Stimulated activated CD4-positive, alpha-beta T cell treated with anti-CD3 and anti-CD28 coated beads, Interleukin-12 subunit alpha, Interleukin-12 subunit beta, amount 100 ng/mL, for 48 hours (primary cell): ENCODE data around the gene CDH13.

Source experiments
- DNase-seq, 3 donors: peaks; one replicate each; pipeline ENCODE4 v3.0.0-alpha.2; 2020; ENCODE audit warnings: low read depth in 2 of 3, low spot score in 1 of 3

Gene CDH13

DNA sequence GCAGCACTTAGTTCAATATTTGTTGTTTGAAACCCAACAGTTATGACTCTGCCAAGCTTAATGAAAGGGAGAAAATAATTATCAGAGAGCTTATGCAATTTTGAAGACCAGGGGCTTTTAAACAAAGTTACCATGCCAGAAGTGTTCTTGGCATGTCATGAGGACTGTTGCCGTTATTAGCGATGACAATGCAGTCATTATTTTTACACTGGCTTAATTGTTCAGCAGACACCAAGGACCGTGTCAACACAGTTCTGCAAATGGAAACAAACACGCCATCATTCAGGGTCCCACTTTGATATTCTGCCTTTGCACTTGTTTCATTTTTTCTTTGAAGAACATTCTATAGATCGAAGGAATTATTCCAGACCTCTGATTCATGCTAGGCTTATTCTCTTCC, 518.5 kb downstream of the CDH13 start:
- no peak for DNase-seq

DNA sequence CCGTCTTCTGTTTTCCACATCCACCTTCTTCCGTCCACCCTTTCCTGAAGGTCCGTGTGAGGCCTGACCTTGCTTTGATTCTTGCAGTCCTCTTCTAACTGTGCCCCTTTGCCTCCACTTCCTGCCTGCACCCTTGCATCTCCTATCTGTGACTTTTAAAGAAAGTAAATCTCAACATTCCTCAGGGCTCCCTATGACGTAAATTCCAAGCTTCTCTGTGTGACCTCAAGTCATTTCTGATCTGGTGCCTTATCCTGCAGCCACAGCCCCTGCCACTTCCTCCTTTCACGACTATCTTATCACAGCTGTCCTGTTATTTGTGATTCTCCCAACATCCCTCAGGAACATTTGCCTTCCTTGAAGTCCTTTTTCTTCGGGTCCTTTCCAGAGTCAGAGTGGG, 520.5 kb downstream of the CDH13 start:
- DNase-seq = no peak

DNA sequence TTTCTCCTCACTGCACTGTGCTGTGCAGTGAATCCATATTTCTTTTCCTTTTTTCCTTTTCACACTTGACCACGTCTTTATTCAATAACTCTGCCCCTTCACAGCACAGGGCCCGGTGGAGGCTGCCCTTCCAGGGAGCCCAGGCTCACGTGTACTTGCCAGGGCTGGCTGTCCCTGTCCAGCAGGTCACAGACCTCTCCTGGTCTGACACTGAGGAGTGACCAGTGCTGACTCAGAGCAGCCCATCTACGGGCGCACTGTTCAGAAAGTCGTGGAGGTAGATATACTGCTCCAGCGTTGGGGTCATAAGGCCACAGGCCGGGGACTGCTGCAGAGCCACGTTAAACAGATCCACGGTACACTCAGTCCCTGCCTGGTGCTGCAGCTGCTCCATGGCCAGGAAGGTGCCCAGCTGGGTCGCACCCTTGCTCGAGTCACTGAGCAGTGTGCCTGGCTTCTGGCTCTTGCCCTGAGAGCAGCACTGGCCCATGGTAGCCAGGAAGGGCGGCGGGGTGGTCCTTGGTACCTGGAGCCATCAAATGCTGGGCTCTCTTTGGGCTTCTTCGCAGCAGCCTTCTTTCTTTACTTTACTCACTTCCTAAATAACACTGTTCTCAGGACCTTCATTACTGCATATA, 531.7 kb downstream of the CDH13 start:
- DNase-seq = no peak

DNA sequence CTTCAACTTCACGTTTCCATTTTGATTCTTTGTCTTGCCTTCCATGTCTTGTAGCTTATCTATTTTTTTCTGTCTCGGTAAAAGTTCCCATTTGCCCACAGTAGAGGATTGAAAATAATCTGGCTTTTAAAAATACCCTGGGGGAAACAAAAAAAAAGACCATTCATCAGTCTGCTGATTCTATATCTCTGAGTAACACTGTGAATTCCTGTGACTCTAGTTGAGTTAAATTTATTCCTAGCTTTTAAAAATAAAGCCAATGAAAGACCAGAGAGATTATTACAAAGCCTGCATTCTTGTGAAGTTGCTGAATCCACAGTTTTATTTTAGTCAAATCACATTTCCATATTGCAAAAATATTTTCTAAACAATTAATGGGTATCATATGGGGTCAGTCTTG, 532.3 kb downstream of the CDH13 start:
- DNase-seq = no peak

DNA sequence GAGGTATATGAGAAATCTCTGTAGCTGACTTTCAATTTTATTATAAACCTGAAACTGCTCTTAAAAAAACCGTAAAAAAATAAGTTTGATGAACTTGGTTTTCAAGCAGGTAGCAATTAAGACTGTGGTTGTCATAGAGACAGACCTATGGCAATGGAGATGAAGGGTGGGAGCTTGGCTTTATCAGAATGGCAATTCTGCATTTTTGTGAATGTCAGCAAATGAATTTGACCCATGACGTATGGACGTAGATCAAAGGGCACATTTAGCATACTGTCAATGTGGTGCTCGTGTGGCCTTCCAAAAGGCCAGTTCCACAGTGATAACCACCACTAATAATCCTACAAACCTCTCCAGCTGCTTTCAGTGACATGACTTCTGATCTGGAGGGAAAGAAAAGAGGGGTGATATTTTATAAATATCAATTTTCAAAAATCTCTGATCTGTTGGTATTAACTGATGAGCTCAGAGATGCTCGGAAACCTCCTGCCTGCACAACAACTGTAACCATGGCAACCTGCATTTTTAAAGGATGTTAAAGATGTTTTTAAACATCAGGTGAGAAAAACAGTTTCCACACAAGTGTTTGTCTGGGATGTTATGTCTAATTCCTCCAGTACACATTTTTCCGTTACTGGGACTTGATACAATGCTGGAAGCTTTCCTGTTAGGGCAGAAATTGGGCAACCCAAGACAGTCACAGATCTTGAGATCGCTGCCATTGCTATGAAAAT, 533.7 kb downstream of the CDH13 start:
- DNase-seq = no peak

DNA sequence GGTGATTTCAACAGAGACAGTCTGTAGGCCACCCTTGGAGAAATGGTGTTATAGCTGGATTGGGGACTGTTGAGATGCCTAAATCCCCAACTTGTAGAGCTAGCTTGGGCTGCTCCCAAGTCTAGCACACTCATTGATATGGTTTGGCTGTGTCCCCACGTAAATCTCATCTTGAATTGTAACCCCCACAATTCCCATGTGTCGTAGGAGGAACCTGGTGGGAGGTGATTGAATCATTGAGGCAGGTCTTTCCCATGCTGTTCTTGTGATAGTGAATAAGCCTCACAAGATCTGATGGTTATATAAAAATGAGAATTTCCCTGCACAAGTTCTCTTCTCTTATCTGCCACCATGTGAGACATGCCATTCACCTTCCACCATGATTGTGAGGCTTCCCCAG, 536.0 kb downstream of the CDH13 start:
- DNase-seq = no peak

DNA sequence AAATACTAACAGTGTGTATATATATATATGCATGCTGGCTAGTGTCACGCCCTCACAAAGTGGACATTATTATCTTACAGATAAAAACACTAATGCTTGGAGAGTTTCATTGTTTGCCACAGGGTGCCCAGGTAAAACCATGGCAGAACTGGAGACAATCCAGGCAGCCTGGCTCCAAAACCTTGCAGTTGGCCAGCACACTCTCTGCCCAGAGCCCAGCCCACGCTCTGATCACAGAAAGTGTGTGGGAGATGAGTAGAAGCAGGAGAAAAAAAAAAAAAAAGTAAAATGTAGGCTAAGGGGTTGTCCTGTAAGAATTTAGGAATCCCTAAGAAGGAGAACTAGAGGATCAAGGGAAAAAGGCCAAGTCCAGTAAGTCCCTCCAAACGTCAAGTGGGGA, 538.0 kb downstream of the CDH13 start:
- DNase-seq = no peak

DNA sequence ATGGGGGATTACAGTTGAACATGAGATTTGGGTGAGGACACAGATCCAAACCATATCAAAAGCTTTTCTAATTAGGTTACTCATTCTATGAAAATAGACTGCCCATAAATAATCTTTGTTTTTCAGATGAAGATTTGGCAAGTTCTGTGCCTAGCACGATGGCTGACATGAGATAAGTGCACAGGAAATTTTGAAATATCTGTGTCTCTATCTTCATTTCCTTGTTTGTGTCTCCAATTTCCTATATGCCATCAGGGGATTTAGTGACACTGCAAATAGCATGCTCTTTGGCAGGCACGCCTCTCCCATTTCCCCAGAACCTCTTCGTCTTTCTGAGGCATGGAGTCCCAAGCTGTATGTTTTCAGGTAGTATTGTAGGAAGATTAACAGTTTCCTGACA, 544.6 kb downstream of the CDH13 start:
- no peak for DNase-seq

DNA sequence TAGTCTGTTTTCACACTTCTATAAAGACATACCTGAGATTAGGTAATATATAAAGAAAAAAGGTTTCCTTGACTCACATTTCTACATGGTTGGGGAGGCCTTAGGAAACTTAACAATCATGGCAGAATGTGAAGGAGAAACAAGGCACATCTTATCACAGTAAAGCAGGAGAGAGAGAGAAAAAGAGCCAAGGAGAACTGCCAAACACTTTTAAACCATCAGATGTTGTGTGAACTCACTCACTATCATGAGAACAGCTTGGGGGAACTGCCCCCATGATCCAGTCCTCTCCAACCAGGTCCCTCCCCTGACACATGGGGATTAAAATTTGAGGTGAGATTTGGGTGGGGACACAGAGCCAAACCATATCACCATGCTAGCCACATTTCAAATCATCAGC, 547.9 kb downstream of the CDH13 start:
- DNase-seq = no peak

DNA sequence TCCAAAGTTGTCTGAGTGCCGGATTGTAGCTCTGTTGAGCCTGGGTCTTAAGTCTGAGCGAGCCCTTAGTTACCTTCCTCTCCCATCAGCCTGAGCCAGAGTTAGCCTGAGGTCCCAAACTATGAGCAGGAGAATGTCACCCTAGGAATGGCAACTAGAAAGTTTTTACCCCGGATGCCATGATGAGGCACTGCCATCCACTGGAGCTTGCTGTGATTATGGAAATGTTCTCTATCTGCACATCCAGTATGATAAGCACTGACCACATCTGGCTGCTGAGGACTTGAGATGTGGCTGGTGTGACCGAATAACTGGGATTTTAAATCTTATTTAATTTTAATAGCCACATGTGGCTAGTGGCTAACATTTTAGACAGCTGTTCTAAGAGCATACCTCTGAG, 550.0 kb downstream of the CDH13 start:
- no peak for DNase-seq

DNA sequence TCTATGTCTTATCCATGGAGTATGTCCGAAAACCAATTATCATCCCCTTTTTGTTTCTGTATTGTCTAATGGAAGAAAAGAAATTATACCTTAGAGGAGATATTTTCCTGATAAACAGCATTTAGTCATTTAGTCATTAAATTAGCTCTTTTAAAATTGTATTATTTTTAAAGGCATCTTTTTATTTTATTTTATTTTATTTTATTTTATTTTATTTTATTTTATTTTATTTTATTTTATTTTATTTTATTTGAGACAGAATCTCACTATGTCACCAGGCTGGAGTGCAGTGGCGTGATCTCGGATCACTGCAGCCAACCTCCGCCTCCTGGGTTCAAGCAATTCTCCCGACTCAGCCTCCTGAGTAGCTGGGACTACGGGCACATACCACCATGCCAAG, 559.1 kb downstream of the CDH13 start:
- DNase-seq = no peak

DNA sequence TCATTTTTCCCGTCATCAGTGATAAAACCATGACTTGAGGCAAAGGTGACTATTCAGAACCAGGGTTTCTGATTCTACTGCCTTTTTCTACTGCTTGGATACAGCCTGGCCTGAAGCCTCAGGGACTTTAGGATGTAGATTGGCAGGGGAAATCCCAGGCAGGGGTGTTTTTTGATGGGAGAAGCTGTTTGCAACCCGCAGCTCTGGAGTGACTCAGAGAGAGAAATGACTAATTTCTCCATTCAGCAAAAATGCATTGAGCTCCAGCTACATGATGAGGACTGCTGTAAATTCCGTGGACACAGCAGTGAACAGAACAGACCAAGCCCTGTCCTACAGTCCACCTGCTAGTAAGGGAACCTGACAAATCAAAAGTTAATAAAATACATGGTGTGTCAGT, 560.6 kb downstream of the CDH13 start:
- peak in 2 of 3 donors; percentile 3 to 6 for DNase-seq

DNA sequence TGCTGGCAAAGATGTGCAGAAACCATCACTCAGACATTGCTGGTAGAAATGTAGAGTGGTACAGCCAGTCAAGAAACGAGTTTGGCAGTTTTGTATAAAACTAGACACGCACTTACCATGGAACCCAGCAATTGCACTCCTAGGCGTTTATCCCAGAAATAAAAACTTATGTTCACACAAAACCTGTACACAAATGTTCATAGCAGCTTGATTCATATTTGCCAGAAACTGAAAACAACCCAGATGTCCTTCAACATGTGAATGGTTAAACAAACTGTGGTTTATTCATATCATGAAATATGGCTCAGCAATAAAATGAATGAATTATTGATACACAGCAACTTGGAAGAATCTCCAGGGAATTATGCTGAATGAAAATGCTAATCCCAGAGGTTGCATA, 570.0 kb downstream of the CDH13 start:
- DNase-seq = no peak

DNA sequence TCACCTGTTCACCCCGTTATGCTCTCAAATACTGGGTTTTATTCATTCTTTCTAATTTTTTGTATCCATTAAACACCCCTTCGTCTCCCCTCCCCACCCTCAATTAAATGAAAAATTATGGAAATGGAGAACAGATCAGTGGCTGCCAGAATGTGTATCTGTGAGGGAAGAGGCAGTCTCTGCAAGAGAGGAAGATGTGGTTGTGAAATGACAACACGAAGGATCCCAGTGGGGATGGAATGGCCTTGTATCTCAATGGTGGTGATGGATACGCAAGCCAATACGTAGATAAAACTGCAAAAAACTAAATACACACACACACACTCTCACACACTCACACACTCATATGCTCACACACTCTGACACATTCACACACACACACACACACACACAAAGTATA, 570.7 kb downstream of the CDH13 start:
- DNase-seq = no peak

DNA sequence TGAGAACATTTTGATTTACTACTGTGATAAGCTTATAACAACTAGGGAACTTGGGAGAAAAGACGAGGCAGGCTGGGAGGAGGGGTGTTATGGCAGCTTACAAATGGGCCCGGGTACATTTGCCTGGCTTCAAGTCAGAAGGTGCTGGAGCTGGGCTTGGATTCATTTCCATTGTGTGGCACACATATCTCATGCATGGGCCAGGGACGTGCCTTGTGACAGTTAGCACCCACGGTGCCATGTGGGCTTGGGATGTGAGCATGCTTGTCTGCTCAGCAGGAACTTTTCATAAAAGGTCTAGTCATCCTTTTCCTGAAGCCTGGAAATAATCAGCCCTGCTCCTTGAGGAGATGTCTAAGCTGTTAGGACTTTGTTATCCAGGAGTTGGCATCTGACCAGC, 572.2 kb downstream of the CDH13 start:
- DNase-seq = no peak

DNA sequence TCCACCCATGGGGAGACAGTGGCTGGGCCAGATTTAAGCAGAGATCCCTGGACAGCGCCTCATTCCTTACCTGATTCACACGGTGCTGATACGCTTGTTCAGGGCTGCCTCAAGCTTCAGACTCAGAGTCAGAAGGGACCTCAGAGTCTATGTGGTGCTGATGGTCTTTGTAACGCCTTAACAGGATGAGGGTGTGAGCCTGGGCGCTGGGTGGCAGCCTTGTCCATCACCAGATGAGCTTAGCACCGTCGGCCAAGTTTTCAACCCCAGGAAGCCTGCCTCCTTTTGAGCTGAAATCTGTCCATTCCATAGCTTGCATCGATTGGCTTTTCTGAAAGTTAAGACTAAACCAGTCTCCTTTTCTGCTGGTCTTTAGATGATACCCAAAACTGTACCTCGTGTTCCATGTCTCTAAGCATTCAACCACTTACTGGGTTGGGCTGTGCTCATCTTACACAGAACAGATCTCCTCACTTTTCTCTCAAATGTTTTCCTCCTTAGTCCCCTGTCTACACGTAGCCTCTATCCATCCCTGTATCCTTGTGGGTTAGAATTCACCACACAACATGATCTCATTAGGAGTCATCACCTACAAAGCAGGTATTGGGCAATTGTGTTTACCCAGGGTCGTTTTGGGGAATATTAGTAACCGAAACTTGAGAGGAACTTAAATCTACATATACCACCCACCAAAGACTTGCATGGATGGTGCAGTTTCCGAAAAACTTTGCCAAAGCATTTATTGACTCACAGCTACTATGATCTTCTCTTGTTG, 573.4 kb downstream of the CDH13 start:
- no peak for DNase-seq

DNA sequence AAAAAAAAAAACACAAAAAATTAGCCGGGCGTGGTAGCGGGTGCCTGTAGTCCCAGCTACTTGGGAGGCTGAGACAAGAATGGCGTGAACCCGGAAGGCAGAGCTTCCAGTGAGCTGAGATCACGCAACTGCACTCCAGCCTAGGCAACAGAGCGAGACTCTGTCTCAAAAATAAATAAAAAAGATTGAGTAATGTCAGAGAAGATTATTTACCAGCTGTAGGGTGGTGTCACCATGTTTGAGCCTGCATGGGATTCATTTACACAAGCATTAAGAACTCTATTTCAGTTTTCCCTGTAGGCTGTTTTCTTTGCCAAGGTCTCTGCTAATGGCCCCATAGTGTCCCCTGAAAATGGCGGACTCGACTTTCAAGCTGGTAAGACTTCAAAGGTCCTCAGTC, 575.0 kb downstream of the CDH13 start:
- no peak for DNase-seq

DNA sequence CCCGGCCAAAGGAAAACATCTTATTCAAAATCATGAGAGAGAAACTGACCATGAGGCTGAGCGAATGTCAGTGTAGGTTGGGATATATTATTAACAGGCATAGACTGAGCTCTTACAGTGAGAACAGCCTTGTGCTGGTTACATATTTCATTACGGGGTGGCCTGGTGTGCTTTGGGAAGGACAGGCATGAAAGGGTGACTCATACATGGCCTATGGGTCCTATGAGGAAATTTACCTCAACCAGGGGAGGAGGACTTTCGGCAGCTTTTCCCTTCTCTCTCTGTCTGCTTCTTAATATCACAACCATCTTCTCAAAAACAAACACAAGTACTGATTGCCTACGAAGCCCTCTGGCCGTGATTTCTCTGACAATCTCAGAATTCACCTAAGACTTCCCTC, 579.1 kb downstream of the CDH13 start:
- no peak for DNase-seq

DNA sequence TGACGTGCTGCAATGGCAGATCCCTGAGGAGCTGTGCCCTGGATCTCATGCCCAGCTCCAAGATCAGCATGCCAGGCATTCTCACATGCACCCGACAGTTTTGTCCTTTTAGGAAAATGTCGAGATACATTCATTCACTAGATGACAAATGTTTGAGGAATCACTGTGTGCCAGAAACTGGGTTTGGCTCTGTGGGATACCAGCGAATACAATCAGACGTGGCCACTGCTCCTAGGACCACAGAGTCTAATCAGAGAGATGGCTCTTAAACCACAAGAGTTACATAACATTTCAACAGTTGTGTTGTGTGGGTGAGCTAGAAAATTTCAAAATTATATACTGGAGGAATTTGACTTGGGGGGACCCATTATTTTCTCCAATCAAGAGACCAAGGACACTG, 579.7 kb downstream of the CDH13 start:
- DNase-seq = no peak

DNA sequence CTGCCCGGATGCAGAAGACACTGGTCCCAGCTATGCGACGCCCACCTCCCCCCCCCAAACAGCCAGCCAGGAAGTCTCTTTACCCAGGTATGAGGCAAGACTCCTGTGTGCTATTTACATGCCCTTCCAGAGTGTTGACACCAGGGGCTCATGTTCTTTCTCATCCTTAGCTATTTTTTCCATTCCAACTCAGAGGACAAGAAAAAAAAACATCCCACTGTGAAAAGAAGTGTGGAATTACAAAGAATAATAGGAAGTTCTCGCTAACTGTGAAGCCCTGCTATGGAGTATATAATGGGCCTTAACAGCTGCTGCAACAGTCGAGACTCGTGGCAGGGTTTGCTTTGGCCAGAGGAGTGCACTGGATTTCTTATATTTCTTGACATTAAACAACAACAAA, 584.9 kb downstream of the CDH13 start:
- DNase-seq = no peak

DNA sequence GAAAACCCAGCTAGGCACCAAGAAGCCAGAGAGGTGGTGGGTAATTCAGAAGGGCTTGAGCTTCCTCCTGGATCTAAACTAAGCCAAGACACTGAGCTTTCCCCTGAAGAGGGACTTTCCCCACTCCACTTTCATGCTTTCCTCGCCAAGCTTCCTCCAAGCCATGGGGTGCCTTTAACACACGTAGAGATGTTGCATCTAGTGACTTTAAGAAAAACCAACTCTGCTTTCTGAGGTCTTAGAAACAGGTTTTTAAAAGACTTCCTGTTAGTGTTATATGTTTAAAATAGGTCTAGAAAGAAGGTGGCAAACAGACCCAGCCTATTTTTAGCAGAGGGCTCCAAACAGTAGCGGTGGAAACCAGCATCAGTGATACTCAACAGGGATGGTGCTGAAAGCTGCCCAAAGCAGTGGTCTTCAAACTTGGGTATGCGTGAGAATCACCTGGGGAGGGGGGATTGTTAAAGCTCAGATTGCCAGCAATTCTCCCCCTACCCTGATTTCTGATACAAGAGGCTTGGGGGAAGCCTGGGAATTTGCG, 585.6 kb downstream of the CDH13 start:
- DNase-seq = no peak

DNA sequence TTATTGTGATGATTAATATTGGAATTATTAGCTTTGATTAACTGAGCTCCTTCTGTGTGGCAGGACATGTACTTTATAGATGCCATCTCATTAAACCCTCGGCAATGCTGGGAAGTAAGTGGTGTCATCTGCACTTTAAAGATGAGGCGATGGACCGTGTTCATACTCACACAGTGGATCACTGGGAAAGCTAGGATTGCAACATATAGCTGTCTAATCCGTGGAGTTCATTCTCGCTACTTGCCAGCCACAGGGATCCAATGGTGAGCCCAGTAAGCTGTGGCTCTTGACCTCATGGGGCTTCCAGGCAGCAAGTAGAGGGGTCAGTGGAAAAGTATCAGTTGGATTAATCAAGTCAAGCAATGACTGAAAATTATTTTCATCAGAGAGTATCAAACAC, 587.9 kb downstream of the CDH13 start:
- DNase-seq = no peak
